ENCODE measurements around the gene HTR2B. TPM values are rescaled to one million over a fixed set of nuclear protein-coding genes. Genes with fewer than 3 reads are reported as not detected.
A peak's percentile ranks its signal among the peaks of the same experiment; 100 is the strongest.

HTR2B gene
- total RNA-seq, 1 experiment from 2014 or later: not detected

GRCh38 chr2:231062776-231063175 lies 62.1 kb downstream of the HTR2B start:
- Histone ChIP-seq H3K36me3 (ENCODE audit: control insufficient read depth in 1 of 2, insufficient read depth in 2 of 2, low read length in 2 of 2) (peaks cover 37 to 47% of the 10 kb centered on the region in 2 experiments), H3K79me2 (ENCODE audit: insufficient read depth, low read length) (peaks cover 94% of the 10 kb centered on the region), H3K4me2 (ENCODE audit: low read length) (no peak overlapping the region), H3K27me3 (ENCODE audit: insufficient read depth, low read length) (no peaks in the 10 kb centered on the region), H3K27ac (ENCODE audit: low read depth, low read length) (no peak overlapping the region), H3K4me1 (ENCODE audit: control insufficient read depth in 1 of 2, insufficient read depth in 2 of 2, low read length in 2 of 2) (peaks cover 15 to 21% of the 10 kb centered on the region in 2 experiments), H2AFZ (ENCODE audit: low read depth, low read length, poor library complexity, severe bottlenecking) (no peak overlapping the region), H4K20me1 (ENCODE audit: insufficient read depth) (no peaks in the 10 kb centered on the region), H3K9me2 (ENCODE audit: insufficient read depth) (no peaks in the 10 kb centered on the region), H3K9ac (ENCODE audit: low read length) (no peak overlapping the region), H3K4me3 (replicated peaks in 1 of 2; ENCODE audit: low read depth in 1 of 2, low read length in 2 of 2) (no peak overlapping the region), H3K9me3 (ENCODE audit: control insufficient read depth in 1 of 2, insufficient read depth in 1 of 2, low read depth in 1 of 2, low read length in 2 of 2) (no peaks in the 10 kb centered on the region)
- ATAC-seq: no peak
- ChIA-PET POLR2A (no interaction called here), RAD21 (ENCODE audit: low non-redundant PET in 1 of 2, low total read pairs in 2 of 2, uncharacterized antibody in 2 of 2, unreplicated experiment in 2 of 2) (no interaction called here), CTCF (no interaction called here)
- intact Hi-C loops (cut with micrococcal nuclease): no loop called here
- no peak for TF ChIP-seq REST (IDR thresholded peaks at IDR 0.05; ENCODE audit: low read depth)
- BruUV-seq (replicated peaks): no TSS peak
- no peak for DNase-seq (ENCODE audit: low read depth, low spot score)

- Histone ChIP-seq H4K20me1 (ENCODE audit: insufficient read depth) (no peaks in the 10 kb centered on the region), H3K27ac (ENCODE audit: low read depth, low read length) (no peak overlapping the region), H2AFZ (ENCODE audit: low read depth, low read length, poor library complexity, severe bottlenecking) (no peak overlapping the region), H3K4me2 (ENCODE audit: low read length) (peak overlapping the region; percentile 89; the same call in 1 of the 2 replicates), H3K9me3 (ENCODE audit: control insufficient read depth in 1 of 2, insufficient read depth in 1 of 2, low read depth in 1 of 2, low read length in 2 of 2) (no peaks in the 10 kb centered on the region), H3K79me2 (ENCODE audit: insufficient read depth, low read length) (peaks cover 81% of the 10 kb centered on the region), H3K4me1 (ENCODE audit: control insufficient read depth in 1 of 2, insufficient read depth in 2 of 2, low read length in 2 of 2) (peaks cover 15 to 29% of the 10 kb centered on the region in 2 experiments), H3K9ac (ENCODE audit: low read length) (no peak overlapping the region), H3K9me2 (ENCODE audit: insufficient read depth) (no peaks in the 10 kb centered on the region), H3K4me3 (replicated peaks in 1 of 2; ENCODE audit: low read depth in 1 of 2, low read length in 2 of 2) (no peak overlapping the region), H3K27me3 (ENCODE audit: insufficient read depth, low read length) (no peaks in the 10 kb centered on the region), H3K36me3 (ENCODE audit: control insufficient read depth in 1 of 2, insufficient read depth in 2 of 2, low read length in 2 of 2) (peaks cover 27 to 31% of the 10 kb centered on the region in 2 experiments)
- DNase-seq (ENCODE audit: low read depth, low spot score) (no peak), ATAC-seq (no peak)
- BruUV-seq (replicated peaks): no TSS peak
- TF ChIP-seq ELF1 (IDR thresholded peaks at IDR 0.05; ENCODE audit: borderline replicate concordance, low read depth): no peak
- TF ChIP-seq, protein P1, sequence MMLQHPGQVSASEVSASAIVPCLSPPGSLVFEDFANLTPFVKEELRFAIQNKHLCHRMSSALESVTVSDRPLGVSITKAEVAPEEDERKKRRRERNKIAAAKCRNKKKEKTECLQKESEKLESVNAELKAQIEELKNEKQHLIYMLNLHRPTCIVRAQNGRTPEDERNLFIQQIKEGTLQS (IDR thresholded peaks at IDR 0.05): no peak
- no peak for TF ChIP-seq CEBPB (IDR thresholded peaks at IDR 0.05; ENCODE audit: low read depth)
- no peak for TF ChIP-seq ZNF274 (IDR thresholded peaks at IDR 0.05; ENCODE audit: low read depth, low read length)
- no peak for TF ChIP-seq JUND (IDR thresholded peaks at IDR 0.05)
- TF ChIP-seq RAD21 (IDR thresholded peaks at IDR 0.05; ENCODE audit: low read depth): no peak
- TF ChIP-seq YY1 (IDR thresholded peaks at IDR 0.05; ENCODE audit: extremely low read depth, insufficient replicate concordance, low read depth, low read length): no peak
- no peak for TF ChIP-seq ZFX (IDR thresholded peaks at IDR 0.05)
- no peak for TF ChIP-seq SIN3A (IDR thresholded peaks at IDR 0.05; ENCODE audit: low read depth)
- TF ChIP-seq REST (IDR thresholded peaks at IDR 0.05; ENCODE audit: low read depth): no peak
- no peak for TF ChIP-seq SRF (IDR thresholded peaks at IDR 0.05; ENCODE audit: low read depth)
- no peak for TF ChIP-seq EGR1 (IDR thresholded peaks at IDR 0.05; ENCODE audit: low read depth)
- TF ChIP-seq SP1 (IDR thresholded peaks at IDR 0.05; ENCODE audit: low read depth): no peak
- no peak for TF ChIP-seq POLR2A (IDR thresholded peaks at IDR 0.05; ENCODE audit: borderline replicate concordance, extremely low read depth, insufficient read depth, insufficient read length)
- TF ChIP-seq, protein P2, sequence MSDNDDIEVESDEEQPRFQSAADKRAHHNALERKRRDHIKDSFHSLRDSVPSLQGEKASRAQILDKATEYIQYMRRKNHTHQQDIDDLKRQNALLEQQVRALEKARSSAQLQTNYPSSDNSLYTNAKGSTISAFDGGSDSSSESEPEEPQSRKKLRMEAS (IDR thresholded peaks at IDR 0.05): no peak
- no peak for TF ChIP-seq POLR2AphosphoS5 (IDR thresholded peaks at IDR 0.05; ENCODE audit: low read depth, low read length)
- RAD21 ChIA-PET (ENCODE audit: low non-redundant PET in 1 of 2, low total read pairs in 2 of 2, uncharacterized antibody in 2 of 2, unreplicated experiment in 2 of 2): no interaction called here
- intact Hi-C loops (cut with micrococcal nuclease): no loop called here
- POLR2A ChIA-PET: no interaction called here
- CTCF ChIA-PET: no interaction called here
These were observed 65.1 kb downstream of the HTR2B start for GRCh38 chr2:231059756-231060155.
